Thyroid gland (tissue), 4 donors: Measurements from ENCODE around the gene TASP1.

ENCODE experiments used
- CTCF ChIP-seq, 6 experiments: fragments of 200-600 bp in 3 of 6; fragments of 450-650 bp in 3 of 6; sonication (generic) in 3 of 6; IDR thresholded peaks; one replicate each; pipeline ENCODE4 v1.5.1; 2016 to 2019; ENCODE audit warnings: antibody characterized with exemption in 6 of 6, mild to moderate bottlenecking in 2 of 6, inconsistent platforms in 1 of 6, moderate library complexity in 1 of 6
- POLR2A ChIP-seq, 2 donors: fragments of 450-650 bp; IDR thresholded peaks; one replicate each; pipeline ENCODE4 v1.6.1; 2017; ENCODE audit warnings: antibody characterized with exemption in 2 of 2, mild to moderate bottlenecking in 2 of 2, moderate library complexity in 1 of 2

- TF ChIP-seq CTCF (IDR thresholded peaks at IDR 0.05) = no peak
- TF ChIP-seq POLR2A (IDR thresholded peaks at IDR 0.05) = no peak
Measured at GRCh38 chr20:13574071-13574470, 64.7 kb downstream of the TASP1 start.
